Panc1 (cell line): ENCODE results near the gene TAF11L13.
"Not testable (repeated sequence)": the region's sequence is repeated elsewhere in the genome, so short reads cannot be mapped to it uniquely, and the experiment has no call there.

Experiments used
- CTCF ChIP-seq: fragments of 450-650 bp; IDR thresholded peaks from 2 replicates; pipeline ENCODE4 v1.5.1; 2017; ENCODE audit warnings: mild to moderate bottlenecking
- POLR2AphosphoS5 ChIP-seq: IDR thresholded peaks from 2 replicates; pipeline ENCODE4 v1.6.1; 2012; ENCODE audit warnings: mild to moderate bottlenecking, low read depth, low read length, moderate library complexity

DNA sequence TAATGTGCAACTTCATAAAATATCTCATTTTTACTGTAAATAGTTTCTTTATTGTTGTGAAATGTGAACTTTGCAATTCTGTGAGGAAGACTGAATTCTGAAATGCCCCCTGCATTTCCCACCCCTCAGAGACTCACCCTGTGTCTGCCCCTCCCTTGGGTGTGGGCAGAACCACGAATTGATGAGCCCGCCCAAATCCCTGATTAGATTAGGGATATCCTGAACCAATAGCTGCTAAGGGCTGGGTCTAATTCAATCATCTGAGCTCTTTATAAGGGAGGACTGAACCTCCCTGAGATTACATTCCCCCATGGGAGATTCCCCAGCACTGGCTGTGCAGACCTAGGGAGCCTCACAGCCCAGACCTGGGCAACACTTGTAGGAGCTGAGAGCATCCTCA, 21.8 kb upstream of the TAF11L13 start, which contains the start of gene TAF11L12:
- not testable (repeated sequence) for TF ChIP-seq CTCF, POLR2AphosphoS5
